Loucy (cell line): ENCODE measurements around the gene PEX3.

ENCODE experiments used
- CTCF ChIP-seq: fragments of 200-600 bp; sonication (generic); conservative IDR thresholded peaks from 2 replicates; pipeline ENCODE4 v1.5.1; 2014; ENCODE audit warnings: mild to moderate bottlenecking, antibody characterized with exemption, low read length
- EZH2phosphoT487 ChIP-seq: fragments of 200-600 bp; IDR thresholded peaks from 2 replicates; pipeline ENCODE4 v1.6.1; 2018; ENCODE audit warnings: antibody characterized with exemption, mild to moderate bottlenecking, moderate library complexity, borderline replicate concordance

GRCh38 chr6:143410859-143411270 lies 39.7 kb upstream of the PEX3 start:
- no peak for TF ChIP-seq CTCF
- TF ChIP-seq EZH2phosphoT487: no peak
